ENCODE measurements around the gene RABGAP1L. TPM values are rescaled to one million over a fixed set of nuclear protein-coding genes. Genes with fewer than 3 reads are reported as not detected.
"Not testable (repeated sequence)": the region's sequence is repeated elsewhere in the genome, so short reads cannot be mapped to it uniquely, and the experiment has no call there.

RABGAP1L gene
- total RNA-seq, 1 experiment from 2014 or later, result 43.9 TPM

DNA sequence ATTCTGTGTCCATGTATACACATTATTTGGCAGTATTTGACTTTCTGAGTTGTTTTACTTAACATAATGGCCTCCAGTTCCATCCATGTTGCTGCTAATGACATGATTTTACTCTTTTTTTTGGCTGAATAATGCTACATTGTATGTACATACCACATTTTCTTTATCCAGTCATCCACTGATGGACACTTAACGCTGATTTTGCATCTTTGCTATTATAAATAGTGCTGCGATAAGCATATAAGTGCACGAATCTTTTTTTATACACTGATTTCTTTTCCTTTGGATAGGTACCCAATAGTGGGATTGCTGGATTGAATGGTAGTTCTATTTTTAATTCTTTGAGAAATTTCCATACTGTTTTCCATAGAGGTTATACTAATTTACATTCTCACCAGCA is 544.0 kb downstream of the RABGAP1L start:
- DNase-seq (ENCODE audit: low spot score), result no peak

DNA sequence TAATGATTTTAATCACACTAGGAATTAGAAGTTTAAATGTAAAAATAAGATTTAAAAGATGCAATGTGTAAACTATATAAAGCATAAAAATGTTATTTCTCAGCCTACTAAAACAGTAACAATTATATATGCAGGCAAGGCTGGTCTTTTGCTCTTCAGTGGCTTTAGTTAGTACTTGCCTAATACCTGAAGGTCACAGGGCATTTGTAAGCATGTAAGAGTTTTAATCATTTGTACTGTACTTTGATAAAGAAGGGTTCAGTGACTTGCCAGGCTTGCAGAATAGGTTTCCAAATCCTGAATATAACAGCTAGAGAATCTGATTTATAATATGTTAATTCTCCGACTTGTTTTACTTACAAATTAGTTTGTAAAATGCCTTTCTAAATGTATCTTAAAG is 545.0 kb downstream of the RABGAP1L start:
- no peak for DNase-seq (ENCODE audit: low spot score)

- no peak for DNase-seq (ENCODE audit: low spot score)
Observed at GRCh38 chr1:174710868-174711845, 551.8 kb downstream of the RABGAP1L start.

DNA sequence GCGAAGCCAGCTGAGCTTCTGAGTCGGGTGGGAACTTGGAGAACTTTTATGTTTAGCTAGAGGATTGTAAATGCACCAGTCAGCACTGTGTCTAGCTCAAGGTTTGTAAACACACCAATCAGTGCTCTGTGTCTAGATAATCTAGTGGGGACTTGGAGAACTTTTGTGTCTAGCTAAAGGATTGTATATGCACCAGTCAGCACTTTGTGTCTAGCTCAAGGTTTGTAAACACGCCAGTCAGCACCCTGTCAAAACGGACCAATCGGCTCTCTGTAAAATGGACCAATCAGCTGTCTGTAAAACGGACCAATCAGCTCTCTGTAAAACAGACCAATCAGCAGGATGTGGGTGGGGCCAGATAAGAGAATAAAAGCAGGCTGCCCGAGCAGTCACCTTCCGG is 552.5 kb downstream of the RABGAP1L start:
- not testable (repeated sequence) for DNase-seq (ENCODE audit: low spot score)

GRCh38 chr1:174712541-174712940 is 553.2 kb downstream of the RABGAP1L start:
- no peak for DNase-seq (ENCODE audit: low spot score)

DNA sequence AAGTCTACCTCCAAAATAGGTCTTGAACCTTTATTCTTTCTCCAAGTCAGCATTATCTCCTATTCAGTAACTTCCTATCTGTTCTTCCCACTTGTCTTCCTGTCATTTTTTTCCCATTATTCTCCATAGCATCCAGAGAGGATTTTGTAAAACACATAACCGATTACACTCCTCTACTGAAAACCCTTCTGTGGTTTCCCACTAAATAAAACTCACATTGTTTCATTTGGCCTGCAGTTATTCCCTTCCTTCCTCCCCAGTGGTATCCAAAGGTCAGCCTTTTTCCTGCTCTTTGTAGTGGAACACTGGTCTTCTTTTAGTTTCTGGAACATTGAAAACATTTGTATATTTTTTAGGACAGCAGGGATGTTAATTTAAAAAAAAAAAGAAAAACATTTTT is 554.5 kb downstream of the RABGAP1L start:
- no peak for DNase-seq (ENCODE audit: low spot score)

DNA sequence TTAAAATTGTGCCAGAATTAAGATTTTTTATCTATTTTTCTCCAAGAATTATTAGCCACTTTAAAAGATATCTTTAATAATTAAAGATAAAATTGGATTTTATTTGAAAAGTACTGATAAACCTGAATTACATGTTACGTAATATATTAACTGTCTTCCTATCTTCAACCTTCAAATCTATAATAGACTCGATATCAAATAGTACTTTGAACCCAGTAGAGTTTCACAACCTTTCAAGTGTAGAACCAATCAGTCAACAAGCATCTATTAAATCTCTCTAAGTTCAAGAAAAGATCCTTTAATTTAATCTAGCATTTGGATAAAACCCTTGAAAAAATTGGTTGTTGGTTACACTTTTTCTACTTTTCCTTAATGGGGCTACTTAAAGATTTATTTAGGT is 559.9 kb downstream of the RABGAP1L start:
- DNase-seq (ENCODE audit: low spot score), result no peak

- no peak for DNase-seq (ENCODE audit: low spot score)
Observed at GRCh38 chr1:174720618-174721017, 561.3 kb downstream of the RABGAP1L start.

DNA sequence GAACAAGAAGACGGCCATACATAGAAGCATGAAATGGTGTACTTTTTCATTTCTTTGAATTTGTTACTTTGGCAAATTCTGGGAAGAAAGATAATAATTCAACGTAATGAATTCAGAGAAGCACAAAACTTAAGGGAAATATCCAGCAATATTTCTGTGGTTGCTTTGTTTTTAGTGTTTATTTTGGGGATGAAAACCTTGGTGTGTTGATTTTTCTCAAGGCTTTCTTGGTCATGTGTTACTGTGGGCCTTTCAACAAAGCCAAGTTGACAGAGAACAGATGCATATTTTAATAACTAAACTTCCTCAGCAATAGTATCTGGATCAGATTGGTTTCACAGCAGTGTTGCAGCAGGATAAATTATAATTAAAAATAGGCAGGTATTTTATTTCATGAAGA is 561.9 kb downstream of the RABGAP1L start:
- no peak for DNase-seq (ENCODE audit: low spot score)

DNA sequence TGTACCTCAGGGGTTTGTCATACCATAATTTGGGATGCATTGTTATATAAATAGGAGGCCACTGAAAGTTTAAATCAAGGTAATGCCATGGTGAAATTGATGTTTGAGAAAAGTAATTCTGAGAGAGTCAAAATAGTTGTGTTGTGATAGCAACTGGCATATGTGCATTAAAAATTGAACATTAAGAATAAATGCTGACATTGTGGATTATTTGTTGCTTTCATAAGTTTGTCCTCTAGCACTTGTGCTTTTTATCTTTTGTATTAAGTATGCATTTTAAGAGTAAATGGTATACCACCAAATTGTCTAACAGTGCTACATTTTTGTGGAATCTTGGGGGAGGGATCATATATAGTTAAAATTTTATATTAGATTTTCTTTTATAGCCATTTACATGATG is 564.5 kb downstream of the RABGAP1L start:
- no peak for DNase-seq (ENCODE audit: low spot score)

DNA sequence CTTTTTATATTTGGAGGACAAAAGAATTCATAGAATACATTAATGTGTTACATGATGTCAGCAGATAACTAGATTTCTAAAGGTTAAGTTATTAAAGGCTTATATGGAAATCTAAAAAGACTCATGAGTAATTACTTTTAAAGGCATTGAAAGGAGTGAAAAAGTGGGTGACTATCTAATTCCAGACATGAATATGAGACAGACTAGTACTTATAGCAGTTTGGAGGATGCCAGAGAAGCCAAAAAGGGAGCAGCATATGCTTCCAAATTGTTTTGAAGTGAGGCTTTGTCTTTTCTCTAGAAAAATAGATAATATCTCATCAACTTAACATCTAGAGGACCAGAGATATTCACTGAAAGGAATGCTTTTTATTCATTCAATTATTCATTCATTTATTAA is 564.9 kb downstream of the RABGAP1L start:
- no peak for DNase-seq (ENCODE audit: low spot score)

DNA sequence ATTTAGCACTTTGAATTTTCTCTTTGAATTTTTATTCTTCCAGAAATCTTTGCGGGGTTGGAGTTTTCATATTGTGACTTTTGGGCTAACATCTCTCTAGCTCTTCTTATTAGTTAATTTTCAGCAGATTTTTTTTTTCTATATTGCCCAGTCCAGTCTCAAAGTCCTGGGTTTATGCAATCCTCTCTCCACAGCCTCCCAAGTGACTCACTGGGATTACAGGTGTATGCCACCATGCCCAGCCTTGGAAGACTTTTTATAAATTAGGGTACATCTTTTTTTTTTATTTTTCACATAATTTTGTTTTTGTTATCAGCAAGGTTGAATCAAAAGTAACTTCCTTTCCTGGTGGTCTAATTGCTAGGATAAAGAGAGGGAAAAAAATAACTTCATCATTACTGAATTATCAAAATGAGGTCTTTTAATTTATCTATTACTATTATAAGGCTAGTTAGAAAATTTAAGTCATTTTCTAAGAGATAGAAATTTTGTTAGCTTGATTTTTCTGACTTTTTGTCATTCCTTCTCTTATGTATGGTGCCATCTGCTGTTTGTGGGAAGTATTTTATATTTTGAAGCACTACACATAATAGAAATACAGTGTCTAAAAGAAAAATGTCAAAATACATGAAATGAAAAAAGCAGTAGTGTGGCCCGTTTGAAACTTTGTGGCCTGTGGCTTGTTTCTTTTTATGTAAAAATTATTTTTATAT is 567.0 kb downstream of the RABGAP1L start:
- DNase-seq (ENCODE audit: low spot score), result peak; percentile 28

DNA sequence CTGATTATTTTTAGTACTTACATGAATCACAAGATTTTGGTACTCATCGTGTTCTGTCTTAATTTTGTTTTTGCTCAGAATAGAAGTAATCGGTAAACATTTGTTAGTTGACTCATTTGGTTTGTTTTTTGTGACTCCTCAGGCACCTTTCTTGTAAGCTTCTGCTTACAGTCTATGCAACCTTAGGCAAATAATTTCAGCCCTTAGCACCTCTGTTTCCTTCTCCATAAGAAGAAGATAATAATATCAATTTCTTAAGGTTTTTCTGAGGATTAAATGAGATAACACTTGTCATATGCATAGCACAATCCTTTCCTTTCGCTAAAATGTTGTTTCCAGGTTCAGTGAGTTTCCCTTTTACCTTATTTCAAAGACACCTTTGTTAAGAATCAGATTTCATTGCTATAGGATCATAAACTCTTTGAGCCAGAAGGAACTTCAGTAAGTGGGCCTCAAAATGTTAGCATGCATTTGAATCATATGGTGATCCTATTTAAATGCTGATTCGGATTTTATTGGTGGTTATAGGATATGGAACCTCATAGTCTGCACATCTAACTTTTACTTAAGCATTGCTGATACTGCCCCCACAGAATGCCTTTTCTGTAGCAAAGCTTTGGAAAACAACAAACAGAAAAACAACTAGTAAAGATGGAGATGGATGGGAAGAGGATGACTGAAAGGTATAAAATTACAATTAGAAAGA is 567.7 kb downstream of the RABGAP1L start:
- DNase-seq (ENCODE audit: low spot score), result no peak

- no peak for DNase-seq (ENCODE audit: low spot score)
Observed at GRCh38 chr1:174734270-174734669, 575.0 kb downstream of the RABGAP1L start.

DNA sequence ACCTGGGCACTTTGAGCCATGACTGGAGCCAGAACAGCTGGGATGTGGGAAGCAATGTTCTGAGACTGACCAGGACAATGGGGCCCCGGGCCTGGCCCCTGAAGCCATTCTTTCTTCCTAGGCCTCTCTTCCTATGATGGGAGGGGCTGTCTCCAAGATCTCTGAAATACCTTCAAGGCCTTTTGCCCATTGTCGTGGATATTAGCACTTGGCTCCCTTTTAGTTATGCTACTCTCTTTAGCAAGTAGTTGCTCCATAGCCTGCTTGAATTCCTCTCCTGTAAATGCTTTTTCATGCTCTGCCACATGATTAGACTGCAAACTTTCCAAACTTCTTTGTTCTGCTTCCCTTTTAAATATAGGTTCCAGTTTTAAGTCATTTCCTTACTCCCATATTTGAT is 577.5 kb downstream of the RABGAP1L start:
- DNase-seq (ENCODE audit: low spot score), result no peak

- DNase-seq (ENCODE audit: low spot score), result no peak
Observed at GRCh38 chr1:174740249-174740968, 581.1 kb downstream of the RABGAP1L start.

DNA sequence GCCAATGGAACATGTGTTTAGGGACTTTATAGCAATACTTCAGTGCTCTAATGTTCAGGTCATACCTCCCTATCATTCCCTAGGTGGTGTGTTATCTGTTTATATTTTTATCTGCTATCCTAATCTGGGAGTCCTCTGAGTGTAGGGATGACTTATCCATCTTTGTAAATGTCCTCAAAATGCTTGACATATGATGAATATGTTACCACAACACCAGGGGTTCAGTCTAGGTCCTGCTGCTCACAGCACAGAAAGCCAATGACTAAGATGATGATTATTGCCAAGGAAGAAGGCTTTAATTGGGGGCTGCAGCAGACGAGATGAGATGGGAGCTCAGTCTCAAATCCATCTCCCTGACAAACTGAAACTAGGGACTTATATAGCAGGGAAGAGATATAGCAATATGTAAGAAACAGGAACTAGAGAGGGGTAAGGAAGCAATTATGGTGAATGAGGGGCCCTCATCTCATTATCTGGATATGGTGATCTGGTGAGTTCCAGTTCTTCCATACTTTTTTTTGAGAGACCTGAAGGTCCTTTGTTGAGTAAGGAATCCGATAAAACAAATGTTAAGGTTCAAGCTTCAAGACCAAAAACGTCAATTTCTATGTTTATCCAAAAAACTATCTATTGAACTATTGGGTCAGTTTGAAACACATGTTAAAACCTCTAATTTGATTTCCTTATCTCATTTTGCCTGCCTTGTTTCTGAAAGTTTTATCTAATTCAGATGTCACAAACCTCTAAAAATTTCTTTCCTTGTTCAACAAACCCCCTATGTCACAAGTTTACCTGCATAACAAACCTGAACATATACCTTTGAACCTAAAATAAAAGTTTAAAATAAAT is 583.7 kb downstream of the RABGAP1L start:
- no peak for DNase-seq (ENCODE audit: low spot score)

DNA sequence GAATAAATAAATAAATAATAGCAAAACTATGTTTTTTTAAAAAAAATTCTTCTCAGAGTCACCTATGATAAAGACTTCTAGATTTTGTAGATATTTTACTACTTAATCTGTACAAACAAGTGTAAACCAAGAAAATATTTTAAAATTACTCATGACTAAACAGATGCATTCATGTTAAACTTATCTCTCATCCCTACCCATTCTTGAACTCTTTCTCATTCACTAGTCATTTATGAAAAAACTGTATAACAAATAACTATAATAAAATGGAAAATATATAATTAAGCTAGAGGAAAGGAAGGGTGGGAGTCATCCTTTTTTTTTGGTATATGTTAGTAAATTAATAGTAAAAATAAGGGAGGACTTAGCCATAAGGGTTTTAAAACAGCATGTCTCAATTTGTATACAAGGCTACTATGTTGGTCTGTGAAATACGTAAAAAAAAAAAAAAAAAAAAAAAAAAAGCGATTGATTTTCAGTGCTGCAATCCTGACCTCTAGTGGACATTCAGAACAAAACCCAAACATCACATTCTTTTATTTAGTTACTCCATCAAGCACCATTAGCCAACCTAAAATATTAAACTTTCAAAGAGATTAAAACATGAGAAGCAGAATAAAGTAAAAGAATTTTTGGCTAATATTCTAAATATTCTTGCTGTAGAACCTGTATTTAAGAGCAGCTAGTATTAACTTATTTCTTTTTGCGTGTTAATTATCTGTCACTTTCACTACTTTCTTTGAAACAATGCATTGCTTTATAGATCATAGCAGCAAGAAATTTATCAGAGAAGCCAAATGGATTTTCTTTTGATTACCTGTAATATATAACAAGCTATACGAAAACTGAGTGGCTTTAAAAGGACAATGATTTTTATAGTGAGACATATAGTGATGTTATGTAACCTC is 584.6 kb downstream of the RABGAP1L start:
- DNase-seq (ENCODE audit: low spot score), result peak; percentile 62

GRCh38 chr1:174744886-174745285 is 585.6 kb downstream of the RABGAP1L start:
- no peak for DNase-seq (ENCODE audit: low spot score)
